Globus pallidus (tissue), 1 donor: ENCODE data around the gene TM2D3.

Experiments
- DNase-seq: peaks from one replicate; pipeline ENCODE4 v3.0.0-alpha.2; 2015; ENCODE audit warnings: low spot score

Gene TM2D3

GRCh38 chr15:101652098-101652785, at the start of gene TM2D3:
Gene TM2D3, minus strand, starts transcription at chr15:101652381. Its CDS starts 20 bp downstream, at chr15:101652361.
- DNase-seq: peak; percentile 89

GRCh38 chr15:101698314-101698713, 46.1 kb upstream of the TM2D3 start:
- no peak for DNase-seq

- no peak for DNase-seq
Measured at GRCh38 chr15:101697488-101697887, 45.3 kb upstream of the TM2D3 start.

GRCh38 chr15:101696829-101697228, 44.6 kb upstream of the TM2D3 start:
- DNase-seq: no peak

GRCh38 chr15:101694261-101694660, 42.1 kb upstream of the TM2D3 start:
- DNase-seq: no peak

- DNase-seq: no peak
Measured at GRCh38 chr15:101692801-101693598, 40.8 kb upstream of the TM2D3 start.

GRCh38 chr15:101689901-101690300, 37.7 kb upstream of the TM2D3 start:
- no peak for DNase-seq

GRCh38 chr15:101686718-101687117, 34.5 kb upstream of the TM2D3 start:
- DNase-seq: no peak

GRCh38 chr15:101684877-101685276, 32.7 kb upstream of the TM2D3 start:
- no peak for DNase-seq

GRCh38 chr15:101684384-101684783, 32.2 kb upstream of the TM2D3 start:
- no peak for DNase-seq

- DNase-seq: no peak
Measured at GRCh38 chr15:101679806-101680205, 27.6 kb upstream of the TM2D3 start.

GRCh38 chr15:101676921-101677329, 24.7 kb upstream of the TM2D3 start:
- no peak for DNase-seq

GRCh38 chr15:101675796-101676582, 23.8 kb upstream of the TM2D3 start:
- peak; percentile 80 for DNase-seq

GRCh38 chr15:101675015-101675414, 22.8 kb upstream of the TM2D3 start:
- no peak for DNase-seq

- DNase-seq: no peak
Measured at GRCh38 chr15:101672298-101672697, 20.1 kb upstream of the TM2D3 start.

GRCh38 chr15:101669744-101670143, 17.6 kb upstream of the TM2D3 start:
- DNase-seq: no peak

GRCh38 chr15:101667881-101668280, 15.7 kb upstream of the TM2D3 start:
- no peak for DNase-seq

- peak; percentile 66 for DNase-seq
Measured at GRCh38 chr15:101664303-101664913, 12.2 kb upstream of the TM2D3 start.

GRCh38 chr15:101662203-101662602, 10.0 kb upstream of the TM2D3 start:
- DNase-seq: no peak

GRCh38 chr15:101660005-101660404, 7.8 kb upstream of the TM2D3 start:
- DNase-seq: no peak

GRCh38 chr15:101657968-101658784, 6.0 kb upstream of the TM2D3 start:
- DNase-seq: no peak
